ENCODE results near the gene EGFLAM.

GRCh38 chr5:38426490-38426889 lies 168.1 kb downstream of the EGFLAM start:
- TF ChIP-seq POLR2A (IDR thresholded peaks at IDR 0.05) (no peak), CTCF (IDR thresholded peaks at IDR 0.05) (no peak)

All from heart left ventricle (tissue), 13 donors.